ENCODE data around the gene DDX51. TPM values are rescaled to one million over a fixed set of nuclear protein-coding genes. Genes with fewer than 3 reads are reported as not detected.

The DDX51 gene
- total and polyA plus RNA-seq, 2 experiments from 2014 or later, result 12.4 to 18.3 TPM

- Mint-ChIP-seq H3K27me3 (ENCODE audit: insufficient read depth, low read depth, poor library complexity) (peaks cover 8% of the 10 kb centered on the region), H3K27ac (no peak overlapping the region), H3K9me3 (peaks cover 13% of the 10 kb centered on the region), H3K4me3 (no peak overlapping the region), H3K36me3 (ENCODE audit: low read depth) (no peaks in the 10 kb centered on the region; the same call in 2 of the 3 replicates), H3K4me1 (no peaks in the 10 kb centered on the region)
- Histone ChIP-seq H3K4me1 (ENCODE audit: insufficient read depth) (no peaks in the 10 kb centered on the region), H3K4me2 (no peak overlapping the region), H4K20me1 (replicated peaks; ENCODE audit: insufficient read depth) (no peaks in the 10 kb centered on the region), H2AFZ (no peak overlapping the region), H3F3A (replicated peaks; ENCODE audit: low read depth) (no peaks in the 10 kb centered on the region), H3K27ac (ENCODE audit: low read depth) (no peak overlapping the region), H3K36me3 (ENCODE audit: insufficient read depth) (no peaks in the 10 kb centered on the region), H3K9me2 (ENCODE audit: insufficient read depth) (no peaks in the 10 kb centered on the region), H3K79me2 (replicated peaks; ENCODE audit: insufficient read depth) (no peaks in the 10 kb centered on the region), H3K27me3 (ENCODE audit: insufficient read depth) (no peaks in the 10 kb centered on the region), H3K4me3 (no peak overlapping the region)
- TF ChIP-seq ETS1 (IDR thresholded peaks at IDR 0.05), result no peak
- TF ChIP-seq ZNF462 (CRISPR knock-in tag; IDR thresholded peaks at IDR 0.05), result no peak
- no peak for TF ChIP-seq REST (IDR thresholded peaks at IDR 0.05; ENCODE audit: unreplicated experiment)
- TF ChIP-seq NANOG (IDR thresholded peaks at IDR 0.05; ENCODE audit: borderline replicate concordance), result no peak
- no peak for TF ChIP-seq JUNB (IDR thresholded peaks at IDR 0.05; ENCODE audit: unreplicated experiment)
- TF ChIP-seq CREB1 (CRISPR knock-in tag; IDR thresholded peaks at IDR 0.05; ENCODE audit: low read depth), result no peak
- TF ChIP-seq ZNF114 (CRISPR knock-in tag; IDR thresholded peaks at IDR 0.05), result no peak
- no peak for TF ChIP-seq CTCF (conservative IDR thresholded peaks at IDR 0.05; ENCODE audit: low read depth in 2 of 2)
- no peak for TF ChIP-seq STAT1 (IDR thresholded peaks at IDR 0.05; ENCODE audit: unreplicated experiment)
- ATAC-seq (no peak), DNase-seq (ENCODE audit: low spot score) (no peak)
Observed at GRCh38 chr12:132166801-132167591, 22.9 kb upstream of the DDX51 start.

All from GM23338 (cell line).